HG03025 (cell line): ENCODE measurements around the gene OTUB1.
"Not testable (repeated sequence)": the region's sequence is repeated elsewhere in the genome, so short reads cannot be mapped to it uniquely, and the experiment has no call there.

Source experiments
- ATAC-seq: cut with Tn5 transposase; IDR thresholded peaks from one replicate; pipeline ENCODE4 v1.9.1; 2021; ENCODE audit warnings: mild to moderate bottlenecking, moderate library complexity; ENCODE audit not compliant: unreplicated experiment, low FRiP score

Gene OTUB1

GRCh38 chr11:63986156-63986931 is at the start of gene OTUB1:
OTUB1 (plus strand) TSS chr11:63986438; CDS start chr11:63986457, 19 bp downstream.
- peak; percentile 79 for ATAC-seq

- peak; percentile 9 for ATAC-seq
These were observed 48.3 kb upstream of the OTUB1 start for GRCh38 chr11:63937713-63938478.

GRCh38 chr11:63938479-63939396 is 47.5 kb upstream of the OTUB1 start, which contains the start of gene NAA40:
NAA40 (plus strand) TSS chr11:63939002; CDS start chr11:63939097, 95 bp downstream.
- ATAC-seq: peak; percentile 85

- ATAC-seq: no peak
These were observed 46.8 kb upstream of the OTUB1 start for GRCh38 chr11:63939397-63939891.

- ATAC-seq: no peak
These were observed 45.5 kb upstream of the OTUB1 start for GRCh38 chr11:63940786-63941185.

GRCh38 chr11:63941901-63942300 is 44.3 kb upstream of the OTUB1 start:
- no peak for ATAC-seq

- no peak for ATAC-seq
These were observed 43.4 kb upstream of the OTUB1 start for GRCh38 chr11:63942803-63943202.

GRCh38 chr11:63944987-63945386 is 41.3 kb upstream of the OTUB1 start:
- no peak for ATAC-seq

GRCh38 chr11:63945477-63946163 is 40.6 kb upstream of the OTUB1 start:
- ATAC-seq: no peak

- ATAC-seq: no peak
These were observed 34.3 kb upstream of the OTUB1 start for GRCh38 chr11:63951779-63952536.

GRCh38 chr11:63952570-63952969 is 33.7 kb upstream of the OTUB1 start:
- ATAC-seq: no peak

GRCh38 chr11:63958008-63958407 is 28.2 kb upstream of the OTUB1 start:
- ATAC-seq: no peak

GRCh38 chr11:63961608-63962412 is 24.4 kb upstream of the OTUB1 start:
- ATAC-seq: no peak

- ATAC-seq: not testable (repeated sequence)
These were observed 22.3 kb upstream of the OTUB1 start for GRCh38 chr11:63963895-63964294.

- no peak for ATAC-seq
These were observed 19.8 kb upstream of the OTUB1 start for GRCh38 chr11:63966444-63966843.

GRCh38 chr11:63969461-63969860 is 16.8 kb upstream of the OTUB1 start:
- ATAC-seq: no peak

GRCh38 chr11:63970902-63971301 is 15.3 kb upstream of the OTUB1 start:
- no peak for ATAC-seq

GRCh38 chr11:63973912-63974258 is 12.4 kb upstream of the OTUB1 start:
- ATAC-seq: not testable (repeated sequence)
